ENCODE data around the gene APOL6.
"Not testable (repeated sequence)": the region's sequence is repeated elsewhere in the genome, so short reads cannot be mapped to it uniquely, and the experiment has no call there.

Gene APOL6

DNA sequence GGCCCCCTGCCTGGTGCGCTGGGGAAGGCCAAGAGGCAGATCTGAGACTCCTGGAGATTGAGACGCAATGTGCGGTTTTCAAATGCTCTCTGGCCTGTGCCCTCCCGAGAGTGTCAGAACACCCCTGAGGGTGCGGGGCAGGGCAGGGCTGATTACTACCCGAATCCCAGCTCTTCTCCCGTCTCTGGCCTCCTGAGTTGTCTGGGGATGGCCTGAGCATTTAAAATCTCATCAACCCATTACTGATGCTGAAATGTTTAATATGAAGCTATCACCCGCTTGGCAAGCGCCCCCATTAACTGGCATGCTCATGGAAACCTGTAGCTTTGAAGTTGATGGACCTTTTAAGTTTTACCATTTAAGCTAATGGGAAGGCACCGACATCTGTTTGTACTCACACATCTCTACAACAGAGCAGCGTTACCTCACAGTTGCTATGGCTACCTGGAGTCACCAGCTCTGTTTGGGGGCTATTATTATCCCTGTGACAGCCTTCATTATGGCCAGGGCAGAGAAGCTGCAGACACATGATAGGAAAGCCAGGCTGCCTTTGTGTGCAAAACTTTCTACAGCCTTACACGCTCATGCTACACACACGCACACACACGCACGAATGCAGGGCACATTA lies 27.5 kb upstream of the APOL6 start:
- no peak overlapping the region for H3K27ac ChIP-seq (ENCODE audit: poor library complexity, severe bottlenecking)
- DNase-seq (ENCODE audit: low spot score) (no peak), ATAC-seq (ENCODE audit: low read depth) (no peak)
- H3K27me3 ChIP-seq (ENCODE audit: insufficient read depth, poor library complexity, severe bottlenecking) = no peaks in the 10 kb centered on the region
- TF ChIP-seq, protein P1, sequence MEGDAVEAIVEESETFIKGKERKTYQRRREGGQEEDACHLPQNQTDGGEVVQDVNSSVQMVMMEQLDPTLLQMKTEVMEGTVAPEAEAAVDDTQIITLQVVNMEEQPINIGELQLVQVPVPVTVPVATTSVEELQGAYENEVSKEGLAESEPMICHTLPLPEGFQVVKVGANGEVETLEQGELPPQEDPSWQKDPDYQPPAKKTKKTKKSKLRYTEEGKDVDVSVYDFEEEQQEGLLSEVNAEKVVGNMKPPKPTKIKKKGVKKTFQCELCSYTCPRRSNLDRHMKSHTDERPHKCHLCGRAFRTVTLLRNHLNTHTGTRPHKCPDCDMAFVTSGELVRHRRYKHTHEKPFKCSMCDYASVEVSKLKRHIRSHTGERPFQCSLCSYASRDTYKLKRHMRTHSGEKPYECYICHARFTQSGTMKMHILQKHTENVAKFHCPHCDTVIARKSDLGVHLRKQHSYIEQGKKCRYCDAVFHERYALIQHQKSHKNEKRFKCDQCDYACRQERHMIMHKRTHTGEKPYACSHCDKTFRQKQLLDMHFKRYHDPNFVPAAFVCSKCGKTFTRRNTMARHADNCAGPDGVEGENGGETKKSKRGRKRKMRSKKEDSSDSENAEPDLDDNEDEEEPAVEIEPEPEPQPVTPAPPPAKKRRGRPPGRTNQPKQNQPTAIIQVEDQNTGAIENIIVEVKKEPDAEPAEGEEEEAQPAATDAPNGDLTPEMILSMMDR (IDR thresholded peaks at IDR 0.05; ENCODE audit: poor library complexity, severe bottlenecking) = no peak
- H3K36me3 ChIP-seq (ENCODE audit: low read depth) = no peaks in the 10 kb centered on the region
- peaks cover 7% of the 10 kb centered on the region for H3K4me1 ChIP-seq (ENCODE audit: insufficient read depth, poor library complexity, severe bottlenecking)
- H3K4me3 ChIP-seq (ENCODE audit: severe bottlenecking) = no peak overlapping the region
- H3K9me3 ChIP-seq (ENCODE audit: severe bottlenecking) = no peaks in the 10 kb centered on the region

DNA sequence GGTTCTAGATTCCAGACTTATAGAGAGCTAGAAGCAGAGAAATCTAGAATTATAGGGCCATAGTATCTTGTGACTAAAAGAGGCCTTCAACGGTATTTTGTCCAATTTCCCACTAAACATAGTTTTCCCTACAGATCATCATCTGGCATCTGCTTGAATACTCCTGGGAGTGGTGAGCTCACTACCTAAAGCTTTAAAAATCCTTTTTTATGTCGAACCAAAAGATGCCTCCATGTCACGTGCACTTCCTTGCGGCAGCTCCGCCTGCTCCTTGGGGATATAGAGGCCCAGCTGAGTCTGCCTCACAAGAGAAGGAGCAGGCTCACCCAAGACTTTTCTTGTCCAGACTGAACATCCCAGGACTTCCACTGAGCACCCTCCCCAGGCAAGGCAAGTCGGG lies 26.8 kb upstream of the APOL6 start:
- no peaks in the 10 kb centered on the region for H3K27me3 ChIP-seq (ENCODE audit: insufficient read depth, poor library complexity, severe bottlenecking)
- no peaks in the 10 kb centered on the region for H3K36me3 ChIP-seq (ENCODE audit: low read depth)
- H3K4me3 ChIP-seq (ENCODE audit: severe bottlenecking) = no peak overlapping the region
- H3K4me1 ChIP-seq (ENCODE audit: insufficient read depth, poor library complexity, severe bottlenecking) = peaks cover 7% of the 10 kb centered on the region
- no peaks in the 10 kb centered on the region for H3K9me3 ChIP-seq (ENCODE audit: severe bottlenecking)
- TF ChIP-seq, protein P1 (IDR thresholded peaks at IDR 0.05; ENCODE audit: poor library complexity, severe bottlenecking) = no peak
- H3K27ac ChIP-seq (ENCODE audit: poor library complexity, severe bottlenecking) = no peak overlapping the region
- DNase-seq (ENCODE audit: low spot score) (no peak), ATAC-seq (ENCODE audit: low read depth) (no peak)

DNA sequence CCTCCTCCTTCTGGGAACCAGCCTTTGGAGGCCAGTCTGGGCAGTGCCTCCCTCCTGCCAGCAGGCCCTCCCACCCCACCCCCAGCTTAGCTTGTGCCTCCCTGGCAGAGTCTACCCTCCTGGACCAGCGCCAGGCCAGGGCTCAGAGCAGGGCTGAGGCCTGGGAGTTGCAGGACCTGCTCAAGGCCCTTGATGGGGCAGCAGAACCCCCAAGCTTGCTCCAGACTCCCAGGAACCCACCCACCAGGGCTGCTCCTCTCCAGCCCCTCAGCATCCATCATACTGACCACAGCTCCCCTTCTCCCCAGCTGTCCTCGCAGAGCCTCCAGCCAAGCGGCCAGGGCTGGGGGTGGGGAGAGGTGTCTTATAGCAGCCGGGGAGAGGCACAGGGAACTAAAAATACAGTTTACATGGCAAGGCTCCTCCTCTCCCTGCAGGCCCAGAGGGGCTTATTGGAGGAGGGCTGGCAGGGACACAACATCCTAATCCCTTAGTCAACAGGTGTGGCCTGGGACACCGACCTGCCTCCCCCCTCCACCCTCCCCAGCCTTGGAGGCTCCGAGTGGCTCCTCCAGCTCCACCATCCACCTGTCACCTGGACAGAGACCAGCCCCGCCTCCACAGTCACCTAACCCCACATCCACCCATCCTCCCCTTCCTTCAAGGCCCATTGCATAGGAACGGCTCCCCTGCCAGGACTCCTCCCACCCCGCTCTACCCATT lies 25.9 kb upstream of the APOL6 start:
- Histone ChIP-seq H3K27ac (ENCODE audit: poor library complexity, severe bottlenecking) (peak overlapping the region; percentile 8), H3K36me3 (ENCODE audit: low read depth) (no peaks in the 10 kb centered on the region), H3K4me3 (ENCODE audit: severe bottlenecking) (no peak overlapping the region), H3K9me3 (ENCODE audit: severe bottlenecking) (no peaks in the 10 kb centered on the region), H3K4me1 (ENCODE audit: insufficient read depth, poor library complexity, severe bottlenecking) (peaks cover 7% of the 10 kb centered on the region), H3K27me3 (ENCODE audit: insufficient read depth, poor library complexity, severe bottlenecking) (no peaks in the 10 kb centered on the region)
- peak; percentile 54 for ATAC-seq (ENCODE audit: low read depth)
- DNase-seq (ENCODE audit: low spot score) = no peak
- TF ChIP-seq, protein P1 (IDR thresholded peaks at IDR 0.05; ENCODE audit: poor library complexity, severe bottlenecking) = no peak

DNA sequence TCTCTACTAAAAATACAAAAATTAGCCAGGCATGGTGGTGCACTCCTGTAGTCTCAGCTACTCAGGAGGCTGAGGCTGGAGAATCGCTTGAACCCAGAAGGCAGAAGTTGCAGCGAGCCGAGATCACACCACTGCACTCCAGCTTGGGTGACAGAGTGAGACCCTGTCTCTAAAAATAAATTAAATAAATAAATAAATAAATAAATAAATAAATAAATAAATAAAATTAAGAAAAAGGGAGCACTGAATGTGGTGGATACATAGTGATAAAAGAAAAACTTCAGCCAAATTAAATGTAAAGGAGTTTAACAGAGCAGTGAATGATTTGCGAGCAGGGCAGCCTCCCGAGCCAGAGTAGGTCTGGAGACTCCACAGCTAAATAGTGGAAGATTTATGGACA lies 24.4 kb upstream of the APOL6 start:
- H3K27me3 ChIP-seq (ENCODE audit: insufficient read depth, poor library complexity, severe bottlenecking); ATAC-seq (ENCODE audit: low read depth); H3K36me3 ChIP-seq (ENCODE audit: low read depth); DNase-seq (ENCODE audit: low spot score); H3K27ac ChIP-seq (ENCODE audit: poor library complexity, severe bottlenecking); H3K4me3 ChIP-seq (ENCODE audit: severe bottlenecking); H3K9me3 ChIP-seq (ENCODE audit: severe bottlenecking): not testable (repeated sequence)
- H3K4me1 ChIP-seq (ENCODE audit: insufficient read depth, poor library complexity, severe bottlenecking) = peaks cover 16% of the 10 kb centered on the region

DNA sequence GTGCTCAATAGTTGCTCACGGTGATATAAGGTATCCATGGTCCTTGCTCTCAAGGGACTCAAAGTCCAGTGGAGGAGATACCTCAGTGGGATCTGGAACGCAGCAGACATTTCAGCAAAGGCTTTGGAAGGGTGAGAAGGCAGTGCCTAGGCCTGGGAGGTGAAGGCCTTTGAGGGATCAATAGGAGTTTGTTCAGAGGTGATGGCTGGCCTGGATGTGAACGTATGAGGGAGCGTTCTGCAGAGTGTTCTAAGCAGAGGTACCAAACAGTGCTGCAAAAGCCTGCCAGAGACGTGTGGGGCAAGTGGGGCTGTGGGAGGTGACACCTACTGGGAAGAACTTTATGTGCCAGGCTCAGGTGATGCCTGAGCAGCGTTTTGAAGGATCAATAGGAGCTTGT lies 23.7 kb upstream of the APOL6 start:
- DNase-seq (ENCODE audit: low spot score) (no peak), ATAC-seq (ENCODE audit: low read depth) (no peak)
- H3K9me3 ChIP-seq (ENCODE audit: severe bottlenecking) = no peaks in the 10 kb centered on the region
- TF ChIP-seq, protein P1 (IDR thresholded peaks at IDR 0.05; ENCODE audit: poor library complexity, severe bottlenecking) = no peak
- no peak overlapping the region for H3K27ac ChIP-seq (ENCODE audit: poor library complexity, severe bottlenecking)
- peaks cover 23% of the 10 kb centered on the region for H3K4me1 ChIP-seq (ENCODE audit: insufficient read depth, poor library complexity, severe bottlenecking)
- H3K36me3 ChIP-seq (ENCODE audit: low read depth) = no peaks in the 10 kb centered on the region
- H3K4me3 ChIP-seq (ENCODE audit: severe bottlenecking) = no peak overlapping the region
- no peaks in the 10 kb centered on the region for H3K27me3 ChIP-seq (ENCODE audit: insufficient read depth, poor library complexity, severe bottlenecking)

Data from RWPE2 (cell line).